GM19193 (cell line): ENCODE measurements around the gene DNAH1.

Source experiments
- POLR2A ChIP-seq: IDR thresholded peaks from 4 replicates; pipeline ENCODE4 v1.6.1; 2011; ENCODE audit not compliant: insufficient read depth, insufficient read length; ENCODE audit errors: extremely low read depth

DNAH1 gene

DNA sequence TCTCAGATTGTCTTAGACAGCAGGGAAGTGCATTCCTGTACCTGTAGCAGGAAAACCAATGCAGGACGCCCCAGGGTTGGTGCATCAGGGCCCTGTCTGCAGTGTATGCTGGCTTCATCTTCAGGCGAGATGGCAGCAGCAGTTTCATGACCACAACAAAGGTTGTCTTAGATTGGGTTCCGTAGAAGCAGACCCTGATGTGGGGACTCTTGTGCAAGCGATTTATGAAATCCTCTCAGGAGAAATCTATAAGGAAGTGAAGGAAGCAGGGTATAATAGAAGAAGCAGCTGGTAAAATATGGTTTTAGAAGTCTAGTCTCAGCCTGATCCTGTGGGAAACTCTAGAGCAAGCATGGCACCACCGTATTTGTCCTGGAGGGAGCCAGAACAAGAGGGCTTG, 25.0 kb downstream of the DNAH1 start:
- no peak for TF ChIP-seq POLR2A

DNA sequence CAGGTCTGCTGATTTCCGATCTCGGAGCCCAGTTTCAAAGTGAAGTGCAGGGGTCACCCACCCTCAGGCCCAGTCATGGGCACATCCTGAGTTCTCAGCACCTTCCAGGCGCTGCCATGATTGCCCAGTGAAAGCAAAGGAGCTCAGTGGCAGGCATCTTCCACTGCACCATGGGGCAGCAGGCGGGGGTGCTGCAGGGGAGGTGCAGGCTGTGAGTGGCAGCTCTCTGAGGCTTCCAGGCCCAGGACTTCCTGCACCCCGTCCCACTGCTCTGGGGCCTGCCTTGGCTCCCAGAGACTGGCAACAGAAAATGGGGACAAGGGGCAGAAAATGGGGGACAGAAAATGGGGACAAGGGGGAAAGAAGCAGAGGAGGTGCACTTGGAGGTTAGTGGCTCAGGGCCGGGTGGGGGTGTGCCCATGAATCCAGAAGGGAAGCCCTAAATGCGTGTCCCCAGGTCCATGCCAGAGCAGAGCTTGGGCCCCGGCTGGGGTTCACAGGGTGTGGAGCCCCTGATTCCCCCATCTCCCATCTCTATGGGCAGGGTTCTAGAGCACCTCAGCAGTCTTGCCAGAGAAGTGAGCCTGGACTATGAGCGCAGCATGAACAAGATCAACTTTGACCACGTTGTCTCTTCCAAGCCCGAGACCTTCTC, 28.0 kb downstream of the DNAH1 start:
- TF ChIP-seq POLR2A: no peak

DNA sequence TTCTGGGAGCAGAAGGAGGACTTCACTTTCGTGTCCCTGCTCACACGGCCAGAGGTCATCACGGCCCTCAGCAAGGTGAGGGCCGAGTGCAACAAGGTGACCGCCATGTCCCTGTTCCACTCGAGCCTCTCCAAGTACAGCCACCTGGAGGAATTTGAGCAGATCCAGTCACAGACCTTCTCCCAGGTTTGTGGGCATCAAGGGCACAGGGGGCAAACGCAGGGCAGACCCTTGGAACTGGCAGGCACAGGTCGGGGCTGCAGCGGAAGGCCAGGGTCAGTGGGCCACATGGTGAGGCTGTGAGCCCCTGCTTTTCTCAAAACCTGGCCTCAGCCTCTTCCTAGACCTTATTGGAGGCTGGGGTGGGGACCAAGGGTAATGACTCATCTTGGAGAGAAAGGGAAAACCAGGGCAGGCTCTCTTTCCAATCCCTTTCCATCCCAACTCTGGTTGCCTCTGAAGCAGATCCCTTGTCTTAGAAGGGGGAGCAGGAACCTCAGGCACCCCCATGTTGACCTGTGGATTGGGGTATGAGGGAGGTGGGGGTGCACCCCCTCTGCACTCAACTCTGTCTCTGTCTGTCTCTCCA, 29.5 kb downstream of the DNAH1 start:
- TF ChIP-seq POLR2A: no peak

DNA sequence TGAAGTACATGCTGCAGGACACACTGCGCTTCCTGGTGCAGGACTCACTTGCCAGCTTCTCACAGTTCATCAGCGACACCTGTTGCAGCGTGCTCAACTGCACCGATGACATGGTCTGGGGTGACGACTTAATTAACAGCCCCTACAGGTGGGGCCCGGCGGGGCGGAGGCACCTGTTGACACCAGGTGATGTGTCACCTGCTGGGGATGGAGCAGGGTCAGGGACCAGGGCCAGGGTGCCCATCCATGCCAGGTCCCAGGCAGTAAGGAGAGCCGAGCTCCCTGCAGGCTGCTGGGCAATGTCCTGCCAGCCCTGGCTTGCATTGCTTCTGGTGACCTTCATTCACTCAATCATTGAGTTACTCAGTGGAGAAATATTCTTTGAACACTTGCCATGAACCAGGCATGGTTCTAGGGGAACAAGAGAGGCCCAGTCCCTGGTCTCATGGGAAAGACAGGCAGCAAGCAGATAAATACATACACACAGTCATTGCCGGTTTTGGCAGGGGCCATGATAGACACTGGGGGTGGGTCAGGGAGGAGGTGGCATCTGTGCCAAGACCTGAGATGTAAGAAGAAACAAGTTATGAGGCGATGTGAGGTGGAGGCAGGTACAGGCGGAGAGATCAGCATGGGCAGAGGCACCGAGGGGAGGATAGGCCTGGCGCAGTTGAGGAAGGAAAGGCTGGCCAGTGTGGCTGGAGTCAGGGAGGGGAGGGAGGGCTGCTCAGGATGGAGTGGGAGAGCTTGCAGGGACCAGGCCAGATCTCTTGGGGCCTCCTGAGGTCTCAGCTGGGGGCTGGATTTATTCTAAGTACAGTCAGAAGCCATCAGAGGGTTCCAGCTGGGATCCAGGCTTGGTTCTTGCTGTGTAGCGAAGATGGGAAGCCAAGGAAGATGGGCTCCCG, 30.8 kb downstream of the DNAH1 start:
- TF ChIP-seq POLR2A: no peak

DNA sequence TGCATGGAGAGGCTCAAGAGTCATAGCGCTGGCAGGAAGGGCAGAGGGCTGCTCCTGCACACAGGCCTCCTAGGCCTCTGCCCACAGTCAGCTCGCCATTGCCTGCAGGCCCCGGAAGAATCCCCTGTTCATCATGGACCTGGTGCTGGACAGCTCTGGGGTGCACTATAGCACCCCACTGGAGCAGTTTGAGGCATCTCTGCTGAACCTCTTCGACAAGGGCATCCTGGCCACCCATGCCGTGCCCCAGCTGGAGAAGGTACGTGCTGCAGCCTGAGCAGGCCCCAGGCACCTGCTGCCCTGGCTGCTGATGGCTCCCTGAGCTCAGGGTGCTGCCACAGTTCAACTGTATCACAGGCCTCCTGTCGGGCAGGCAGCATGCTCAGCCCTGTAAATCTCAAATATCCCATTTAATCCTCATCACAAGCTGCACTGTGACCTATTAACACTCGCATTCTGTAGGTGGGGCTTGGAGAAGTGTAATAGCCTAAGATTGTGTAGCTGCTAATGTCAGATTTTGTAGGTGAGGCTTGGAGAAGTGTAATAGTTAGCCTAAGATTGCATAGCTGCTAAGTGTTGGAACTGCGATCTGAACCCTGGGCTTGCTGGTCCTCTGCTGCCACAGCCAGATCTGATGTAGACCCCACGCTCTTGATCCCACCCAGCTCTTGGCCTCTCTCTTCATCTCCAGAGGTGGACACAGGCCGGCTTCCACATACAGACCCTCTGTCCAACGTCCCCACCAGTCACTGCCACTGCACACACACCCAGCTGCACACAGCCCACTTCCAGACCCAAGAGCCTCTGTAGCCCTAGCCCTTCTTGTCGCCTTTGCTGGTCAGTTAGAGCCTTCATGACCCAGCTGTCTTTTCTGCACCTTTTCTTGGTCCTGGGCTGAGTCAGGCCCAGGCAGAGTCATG, 31.9 kb downstream of the DNAH1 start:
- TF ChIP-seq POLR2A: no peak

DNA sequence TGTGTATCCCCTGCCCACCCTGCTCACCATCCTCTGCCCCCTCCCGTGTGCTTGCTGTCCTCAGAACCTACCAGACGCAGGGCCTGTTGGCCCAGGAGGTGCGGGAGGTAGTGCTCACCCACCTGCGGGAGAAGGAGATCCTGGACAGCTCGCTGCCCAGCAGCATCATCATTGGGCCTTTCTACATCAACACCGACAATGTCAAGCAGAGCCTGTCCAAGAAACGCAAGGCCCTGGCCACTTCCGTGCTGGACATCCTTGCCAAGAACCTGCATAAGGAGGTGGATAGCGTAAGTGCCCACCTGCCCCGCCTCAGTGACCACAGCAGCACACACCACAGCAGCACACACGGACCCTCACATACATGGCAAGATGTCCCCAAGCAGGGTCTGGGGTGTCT, 33.0 kb downstream of the DNAH1 start:
- no peak for TF ChIP-seq POLR2A

DNA sequence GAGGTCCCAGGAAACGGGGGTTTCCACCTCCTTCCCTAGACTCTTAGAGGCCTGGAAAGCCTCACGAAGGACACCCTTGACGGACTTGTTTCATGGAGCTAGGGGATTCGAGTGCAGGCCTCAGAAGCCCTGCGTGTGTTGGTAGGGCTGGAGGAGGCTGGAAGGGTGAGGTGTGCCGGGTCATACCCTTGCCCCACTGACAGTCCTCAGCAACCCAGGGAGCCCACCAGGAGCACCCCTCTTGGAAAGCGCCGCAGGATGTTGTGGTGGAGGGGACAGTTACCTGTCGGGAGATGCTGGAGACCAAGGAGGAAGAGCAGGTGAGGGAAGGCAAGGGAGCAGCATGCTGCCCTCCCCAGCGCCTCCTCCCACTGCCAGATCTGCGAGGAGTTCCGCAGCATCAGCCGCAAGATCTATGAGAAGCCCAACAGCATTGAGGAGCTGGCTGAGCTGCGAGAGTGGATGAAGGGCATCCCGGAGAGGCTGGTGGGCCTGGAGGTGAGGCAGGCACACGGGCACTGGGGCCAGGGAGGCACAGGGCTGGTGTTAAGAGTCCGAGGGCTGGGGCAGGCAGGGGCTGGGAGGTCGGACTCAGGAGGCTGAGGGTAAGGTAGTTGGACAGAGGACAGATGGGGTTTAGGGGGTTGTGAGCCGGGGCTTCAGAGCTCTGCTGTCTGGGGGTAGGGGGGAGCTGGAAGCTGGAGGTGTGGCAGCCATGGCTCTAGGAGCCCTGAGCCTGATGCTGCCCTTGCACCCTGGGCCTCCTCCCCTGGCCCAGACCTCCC, 33.7 kb downstream of the DNAH1 start:
- no peak for TF ChIP-seq POLR2A

DNA sequence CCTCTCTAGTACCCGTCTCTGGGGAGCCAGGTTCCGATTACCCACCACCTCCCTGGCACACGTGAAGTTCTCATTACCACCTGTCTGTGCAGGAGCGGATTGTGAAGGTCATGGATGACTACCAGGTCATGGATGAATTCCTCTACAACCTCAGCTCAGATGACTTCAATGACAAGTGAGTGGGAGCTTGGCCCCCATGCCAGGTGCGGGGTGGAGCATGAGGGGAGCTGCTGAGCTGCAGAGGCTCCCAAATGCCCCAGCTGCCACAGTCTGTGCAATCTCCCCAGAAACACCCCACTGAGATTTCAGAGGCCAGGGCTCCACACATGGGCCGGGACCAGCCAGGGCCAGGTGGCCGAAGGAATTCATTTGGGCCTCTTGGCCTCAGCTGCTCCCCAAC, 34.3 kb downstream of the DNAH1 start:
- TF ChIP-seq POLR2A: no peak

DNA sequence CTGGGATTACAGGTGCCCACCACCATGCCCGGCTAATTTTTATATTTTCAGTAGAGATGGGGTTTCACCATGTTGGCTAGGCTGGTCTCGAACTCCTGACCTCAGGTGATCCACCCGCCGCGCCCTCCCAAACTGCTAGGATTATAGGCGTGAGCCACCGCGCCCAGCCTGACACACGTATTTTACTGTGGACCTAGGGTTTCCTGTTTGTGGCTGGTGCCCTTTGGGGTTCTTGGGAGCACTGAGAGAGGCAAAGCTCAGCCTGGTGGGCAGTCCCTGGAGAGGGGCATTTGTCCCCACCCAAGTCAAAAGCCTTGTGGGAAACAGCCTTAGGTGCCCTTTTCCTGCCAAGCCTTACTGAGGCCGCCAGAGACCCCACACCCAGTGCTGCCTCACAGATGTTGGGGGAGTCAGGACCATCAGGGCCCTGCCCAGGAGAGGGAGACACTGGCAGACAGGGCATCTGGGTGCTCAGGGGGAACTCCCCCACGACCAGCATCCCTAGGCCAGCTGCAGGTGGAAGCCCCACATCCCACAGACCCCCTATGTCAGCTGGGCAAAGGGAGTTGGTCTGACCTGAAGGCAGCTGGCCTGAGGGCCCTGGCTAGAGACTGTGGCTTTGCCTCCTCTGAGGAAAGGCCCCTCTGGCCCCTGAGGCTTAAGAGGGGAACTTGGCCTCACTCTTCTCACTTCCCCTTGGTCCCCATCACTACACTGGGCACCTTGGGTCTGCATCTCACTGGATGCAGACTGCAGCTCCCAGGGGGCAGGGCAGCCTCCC, 35.1 kb downstream of the DNAH1 start:
- TF ChIP-seq POLR2A: no peak

DNA sequence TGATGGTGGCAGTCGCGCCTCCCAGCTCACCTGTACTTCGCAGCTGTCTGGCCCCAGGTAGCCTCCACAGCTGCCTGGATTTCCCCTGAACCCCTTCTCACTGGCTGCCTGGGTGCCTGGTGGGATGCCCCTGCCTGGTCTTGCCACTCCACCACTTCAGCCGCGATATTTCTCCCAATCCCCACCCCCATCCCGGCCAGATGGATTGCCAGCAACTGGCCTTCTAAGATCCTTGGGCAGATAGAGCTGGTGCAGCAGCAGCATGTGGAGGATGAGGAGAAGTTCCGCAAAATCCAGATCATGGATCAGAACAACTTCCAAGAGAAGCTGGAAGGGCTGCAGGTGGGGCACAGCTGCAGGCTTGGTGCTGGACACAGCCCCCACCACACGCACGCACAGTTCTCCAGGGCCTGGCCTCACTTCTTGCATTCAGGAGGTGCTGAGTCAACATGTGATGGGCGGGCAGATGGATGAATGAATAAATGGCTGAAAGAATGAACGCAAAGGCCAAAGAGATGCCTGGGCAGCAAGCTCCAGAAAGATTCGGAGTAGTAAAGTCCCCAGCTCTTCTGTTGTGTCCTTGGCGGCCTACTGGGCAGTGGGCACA, 35.7 kb downstream of the DNAH1 start:
- TF ChIP-seq POLR2A: no peak

DNA sequence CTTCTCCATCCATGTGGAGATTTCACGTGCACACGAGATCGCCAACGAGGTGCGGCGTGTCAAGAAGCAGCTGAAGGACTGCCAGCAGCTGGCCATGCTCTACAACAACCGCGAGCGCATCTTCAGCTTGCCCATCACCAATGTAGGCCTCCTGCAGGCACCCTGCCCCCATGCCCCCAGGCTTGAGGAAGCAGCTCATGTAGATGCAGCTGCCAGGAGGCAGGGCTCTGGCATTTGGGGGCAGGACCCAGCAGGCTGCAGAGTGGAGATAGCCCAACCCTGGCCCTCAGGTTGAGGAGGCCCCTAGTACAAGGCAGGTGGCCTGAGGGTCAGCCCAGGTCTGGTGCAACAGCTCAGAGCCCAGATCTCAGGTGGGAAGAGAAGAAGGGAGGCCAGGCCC, 36.4 kb downstream of the DNAH1 start:
- no peak for TF ChIP-seq POLR2A

DNA sequence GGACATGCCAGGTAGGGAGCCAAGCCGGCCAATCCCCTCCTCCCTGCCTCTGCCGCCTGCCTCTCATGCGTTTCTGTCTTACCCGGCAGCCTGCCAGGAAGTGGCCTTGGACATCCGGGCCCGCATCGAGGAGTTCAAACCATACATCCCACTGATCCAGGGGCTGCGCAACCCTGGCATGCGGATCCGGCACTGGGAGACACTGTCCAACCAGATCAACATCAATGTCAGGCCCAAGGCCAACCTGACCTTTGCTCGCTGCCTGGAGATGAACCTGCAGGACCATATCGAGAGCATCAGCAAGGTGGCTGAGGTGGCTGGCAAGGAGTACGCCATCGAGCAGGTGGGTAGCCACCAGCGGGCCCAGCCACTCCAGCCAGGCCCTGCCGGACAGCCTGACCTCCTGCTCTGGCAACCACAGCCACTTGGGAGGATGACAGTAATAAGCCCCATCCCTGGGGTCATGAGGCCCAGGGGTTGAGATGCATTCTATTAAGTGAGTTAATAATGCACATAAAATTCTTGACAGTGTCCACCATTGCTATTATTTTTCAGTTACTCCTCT, 37.3 kb downstream of the DNAH1 start:
- no peak for TF ChIP-seq POLR2A

DNA sequence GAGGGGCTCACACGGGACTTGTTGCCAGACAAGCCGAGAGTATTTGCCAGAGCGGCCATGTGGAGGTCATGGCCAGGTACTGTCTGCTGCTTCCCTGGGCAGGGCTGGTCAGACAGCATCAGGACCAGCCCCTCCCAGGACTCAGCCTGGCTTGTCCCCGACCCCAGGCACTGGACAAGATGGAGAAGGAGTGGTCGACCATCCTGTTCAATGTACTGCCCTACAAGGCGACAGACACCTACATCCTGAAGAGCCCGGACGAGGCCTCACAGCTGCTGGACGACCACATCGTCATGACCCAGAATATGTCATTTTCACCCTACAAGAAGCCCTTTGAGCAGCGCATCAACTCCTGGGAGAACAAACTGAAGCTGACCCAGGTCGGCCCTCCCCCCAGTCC, 38.6 kb downstream of the DNAH1 start:
- TF ChIP-seq POLR2A: no peak
